HepG2 (cell line): ENCODE measurements around the gene CYP26B1. TPM values are rescaled to one million over a fixed set of nuclear protein-coding genes. Genes with fewer than 3 reads are reported as not detected.
A peak's percentile ranks its signal among the peaks of the same experiment; 100 is the strongest.

Experiments
- ATF6 ChIP-seq: sonication (generic); formaldehyde crosslinking; conservative IDR thresholded peaks from 2 replicates; pipeline ENCODE4 v1.4.0; 2020; ENCODE audit warnings: missing genetic modification reagents
- BHLHE40 ChIP-seq: IDR thresholded peaks from 2 replicates; pipeline ENCODE4 v1.6.1; 2011; ENCODE audit warnings: low read length, improper control_type of control experiment
- CENPBD1 ChIP-seq: sonication (generic); formaldehyde crosslinking; IDR thresholded peaks from 2 replicates; pipeline ENCODE4 v1.8.0; 2022; ENCODE audit warnings: missing genetic modification reagents, low read depth, mild to moderate bottlenecking, borderline replicate concordance
- CREM ChIP-seq, 2 experiments: sonication (generic) in 1 of 2; formaldehyde crosslinking in 1 of 2; IDR thresholded peaks; 2 replicates each; pipeline versions ENCODE4 v1.4.0 to v1.6.1; 2016 to 2020; ENCODE audit warnings: antibody characterized with exemption in 1 of 2, mild to moderate bottlenecking in 1 of 2, missing genetic modification reagents in 1 of 2
- DR1 ChIP-seq: sonication (generic); formaldehyde crosslinking; IDR thresholded peaks from 2 replicates; pipeline ENCODE4 v1.8.0; 2021; ENCODE audit warnings: mild to moderate bottlenecking, missing genetic modification reagents, inconsistent platforms
- EED ChIP-seq: sonication (generic); formaldehyde crosslinking; IDR thresholded peaks from 2 replicates; pipeline ENCODE4 v1.5.0; 2020; ENCODE audit warnings: mild to moderate bottlenecking, missing genetic modification reagents
- FOXJ3 ChIP-seq: sonication (generic); formaldehyde crosslinking; IDR thresholded peaks from 2 replicates; pipeline ENCODE4 v1.4.0; 2020; ENCODE audit warnings: missing genetic modification reagents, mild to moderate bottlenecking, borderline replicate concordance
- GATA4 ChIP-seq: sonication (generic); IDR thresholded peaks from 2 replicates; pipeline ENCODE4 v1.6.1; 2016; ENCODE audit warnings: antibody characterized with exemption, low read depth, borderline replicate concordance
- GATAD1 ChIP-seq: IDR thresholded peaks from 2 replicates; pipeline ENCODE4 v1.6.1; 2016; ENCODE audit warnings: missing genetic modification reagents, missing compliant biosample characterization
- JARID2 ChIP-seq: sonication (generic); formaldehyde crosslinking; IDR thresholded peaks from 2 replicates; pipeline ENCODE4 v1.8.1; 2023; ENCODE audit warnings: missing genetic modification reagents, inconsistent platforms; ENCODE audit not compliant: insufficient replicate concordance
- KDM1A ChIP-seq: IDR thresholded peaks from 2 replicates; pipeline ENCODE4 v1.6.1; 2016; ENCODE audit warnings: missing compliant biosample characterization
- MAF1 ChIP-seq: sonication (generic); formaldehyde crosslinking; IDR thresholded peaks from 2 replicates; pipeline ENCODE4 v1.5.0; 2020; ENCODE audit warnings: missing genetic modification reagents, borderline replicate concordance
- PITX1 ChIP-seq: sonication (generic); formaldehyde crosslinking; IDR thresholded peaks from 2 replicates; pipeline ENCODE4 v1.5.1; 2020; ENCODE audit warnings: mild to moderate bottlenecking, missing genetic modification reagents
- POLR2AphosphoS2 ChIP-seq: IDR thresholded peaks from 2 replicates; pipeline ENCODE4 v1.6.1; 2011; ENCODE audit warnings: low read depth, low read length, improper control_type of control experiment
- RAD51 ChIP-seq: fragments of 450-650 bp; IDR thresholded peaks from 2 replicates; pipeline ENCODE4 v1.6.1; 2016; ENCODE audit warnings: borderline replicate concordance
- REL ChIP-seq: sonication (generic); formaldehyde crosslinking; conservative IDR thresholded peaks from 2 replicates; pipeline ENCODE4 v1.8.0; 2022; ENCODE audit warnings: mild to moderate bottlenecking, missing genetic modification reagents, moderate library complexity
- SMAD9 ChIP-seq: sonication (generic); formaldehyde crosslinking; IDR thresholded peaks from 2 replicates; pipeline ENCODE4 v1.5.1; 2020; ENCODE audit warnings: mild to moderate bottlenecking, missing genetic modification reagents
- SOX13 ChIP-seq, 3 experiments: fragments of 450-650 bp in 1 of 3; sonication (generic) in 1 of 3; formaldehyde crosslinking in 1 of 3; IDR thresholded peaks in 2 of 3; conservative IDR thresholded peaks in 1 of 3; 2 replicates each; pipeline versions ENCODE4 v1.5.0 to v1.6.1; 2016 to 2020; ENCODE audit warnings: antibody characterized with exemption in 1 of 3, mild to moderate bottlenecking in 1 of 3, missing compliant biosample characterization in 1 of 3, missing genetic modification reagents in 1 of 3, moderate library complexity in 1 of 3
- TOPORS ChIP-seq: sonication (generic); formaldehyde crosslinking; IDR thresholded peaks from 2 replicates; pipeline ENCODE4 v1.8.0; 2023; ENCODE audit warnings: mild to moderate bottlenecking, missing genetic modification reagents
- ZBTB7A ChIP-seq: sonication (generic); formaldehyde crosslinking; IDR thresholded peaks from 2 replicates; pipeline ENCODE4 v1.8.0; 2022; ENCODE audit warnings: mild to moderate bottlenecking, missing genetic modification reagents
- ZMYM2 ChIP-seq: sonication (generic); formaldehyde crosslinking; IDR thresholded peaks from 2 replicates; pipeline ENCODE4 v1.8.0; 2022; ENCODE audit warnings: mild to moderate bottlenecking, missing genetic modification reagents
- ZMYM4 ChIP-seq: sonication (generic); formaldehyde crosslinking; IDR thresholded peaks from 2 replicates; pipeline ENCODE4 v1.8.1; 2023; ENCODE audit warnings: mild to moderate bottlenecking, missing genetic modification reagents
- ZNF644 ChIP-seq: IDR thresholded peaks from 2 replicates; pipeline ENCODE4 v1.6.1; 2016; ENCODE audit warnings: low read depth
- ZNF737 ChIP-seq: sonication (generic); formaldehyde crosslinking; IDR thresholded peaks from 2 replicates; pipeline ENCODE4 v1.5.0; 2020; ENCODE audit warnings: missing genetic modification reagents, mild to moderate bottlenecking, borderline replicate concordance
- ZNF749 ChIP-seq: sonication (generic); formaldehyde crosslinking; IDR thresholded peaks from 2 replicates; pipeline ENCODE4 v1.8.0; 2022; ENCODE audit warnings: mild to moderate bottlenecking, missing genetic modification reagents, moderate library complexity, borderline replicate concordance
- ZNF878 ChIP-seq: sonication (generic); formaldehyde crosslinking; IDR thresholded peaks from 2 replicates; pipeline ENCODE4 v1.8.1; 2023; ENCODE audit warnings: mild to moderate bottlenecking, missing genetic modification reagents, moderate library complexity
- polyA plus RNA-seq, 8 experiments: library from polyadenylated mRNA; depleted of rRNA in 3 of 8; stranded (reverse) in 7 of 8; unstranded in 1 of 8; fragments of >200 nt; fragmentation: Illumina TruSeq in 4 of 8; extraction: Trizol in 4 of 8; gene quantifications; 2 replicates each; pipeline versions ENCODE4 v1.2.1 to v1.2.3, GENCODE V29; 2011 to 2016; ENCODE audit warnings: low read depth in 4 of 8, missing spikeins in 1 of 8, mixed read lengths in 1 of 8; ENCODE audit not compliant: insufficient read depth in 1 of 8
- total RNA-seq, 5 experiments: library from RNA; depleted of rRNA; stranded (reverse); fragments of >200 nt; fragmentation: Illumina TruSeq; extraction: Trizol; gene quantifications; 2 replicates each; pipeline ENCODE4 v1.2.3, GENCODE V29; 2016; ENCODE audit warnings: low read depth in 1 of 5
- TF ChIP-seq, protein P1 (sequence below): sonication (generic); formaldehyde crosslinking; IDR thresholded peaks from 2 replicates; pipeline ENCODE4 v1.8.1; 2023; ENCODE audit warnings: mild to moderate bottlenecking, missing genetic modification reagents, borderline replicate concordance
- TF ChIP-seq, protein P2 (sequence below): sonication (generic); formaldehyde crosslinking; IDR thresholded peaks from 2 replicates; pipeline ENCODE4 v1.5.0; 2020; ENCODE audit warnings: mild to moderate bottlenecking, missing genetic modification reagents, borderline replicate concordance

CYP26B1 gene
- total and polyA plus RNA-seq, 2 of the 13 experiments (the other 11 are each of a cell fraction or from before 2014, with no cell fraction given), result 0.05 to 0.07 TPM

- TF ChIP-seq GATA4 (no peak), RAD51 (no peak), ATF6 (CRISPR knock-in tag) (no peak), EED (no peak), DR1 (no peak), ZNF878 (no peak), SMAD9 (no peak), BHLHE40 (no peak), SOX13 (IDR thresholded peaks at IDR 0.05) (no peak), SOX13 (CRISPR knock-in tag; conservative IDR thresholded peaks at IDR 0.05 in 1 of 2, IDR thresholded peaks at IDR 0.05 in 1 of 2) (no peak), ZMYM4 (CRISPR knock-in tag) (no peak), ZNF644 (no peak), ZNF749 (CRISPR knock-in tag) (no peak), JARID2 (no peak), PITX1 (no peak), POLR2AphosphoS2 (no peak), KDM1A (no peak), CENPBD1 (CRISPR knock-in tag) (no peak), FOXJ3 (no peak), GATAD1 (CRISPR knock-in tag) (no peak), MAF1 (no peak), TOPORS (no peak), ZBTB7A (CRISPR knock-in tag) (no peak), ZNF737 (no peak), ZMYM2 (CRISPR knock-in tag) (no peak), REL (CRISPR knock-in tag) (no peak), CREM (IDR thresholded peaks at IDR 0.05) (no peak), CREM (CRISPR knock-in tag; IDR thresholded peaks at IDR 0.05) (no peak)
- TF ChIP-seq, protein P1, sequence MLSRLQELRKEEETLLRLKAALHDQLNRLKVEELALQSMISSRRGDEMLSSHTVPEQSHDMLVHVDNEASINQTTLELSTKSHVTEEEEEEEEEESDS (CRISPR knock-in tag), result no peak
- TF ChIP-seq, protein P2, sequence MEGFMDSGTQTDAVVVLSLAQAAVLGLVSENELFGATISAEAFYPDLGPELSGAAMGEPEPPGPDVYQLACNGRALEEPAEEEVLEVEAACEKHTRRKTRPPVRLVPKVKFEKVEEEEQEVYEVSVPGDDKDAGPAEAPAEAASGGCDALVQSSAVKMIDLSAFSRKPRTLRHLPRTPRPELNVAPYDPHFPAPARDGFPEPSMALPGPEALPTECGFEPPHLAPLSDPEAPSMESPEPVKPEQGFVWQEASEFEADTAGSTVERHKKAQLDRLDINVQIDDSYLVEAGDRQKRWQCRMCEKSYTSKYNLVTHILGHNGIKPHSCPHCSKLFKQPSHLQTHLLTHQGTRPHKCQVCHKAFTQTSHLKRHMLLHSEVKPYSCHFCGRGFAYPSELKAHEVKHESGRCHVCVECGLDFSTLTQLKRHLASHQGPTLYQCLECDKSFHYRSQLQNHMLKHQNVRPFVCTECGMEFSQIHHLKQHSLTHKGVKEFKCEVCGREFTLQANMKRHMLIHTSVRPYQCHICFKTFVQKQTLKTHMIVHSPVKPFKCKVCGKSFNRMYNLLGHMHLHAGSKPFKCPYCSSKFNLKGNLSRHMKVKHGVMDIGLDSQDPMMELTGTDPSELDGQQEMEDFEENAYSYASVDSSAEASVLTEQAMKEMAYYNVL (CRISPR knock-in tag), result peak; percentile 29; the same call in 1 of the 2 replicates
These were observed 2.9 kb downstream of the CYP26B1 start (continued) for GRCh38 chr2:72144632-72145288.
